ENCODE results near the gene DNASE2. TPM values are rescaled to one million over a fixed set of nuclear protein-coding genes. Genes with fewer than 3 reads are reported as not detected.
"Not testable (repeated sequence)": the region's sequence is repeated elsewhere in the genome, so short reads cannot be mapped to it uniquely, and the experiment has no call there.

Gene DNASE2
- polyA plus RNA-seq, 4 donors = 6.5 to 43.1 (median 9.3) TPM

GRCh38 chr19:12890787-12891552 lies 9.7 kb upstream of the DNASE2 start, which contains the start of gene GCDH:
GCDH (plus strand) TSS chr19:12891160; CDS start chr19:12891305, 145 bp downstream.
- peak within 1 kb of the TSS in 2 of 3 donors; percentile 56 to 86 for H3K27ac ChIP-seq (ENCODE audit: low read depth in 1 of 3, low read length in 2 of 3)
- H3K27me3 ChIP-seq (ENCODE audit: control insufficient read depth in 3 of 3, insufficient read depth in 3 of 3, low read length in 3 of 3) = peaks cover 0 to 18% (median 0%) of the 10 kb centered on the region in 3 donors
- peak within 1 kb of the TSS; percentile 72 to 89 (median 77) for H3K4me3 ChIP-seq (ENCODE audit: low read depth in 1 of 3, low read length in 3 of 3)
- FAIRE-seq (peak; percentile 75), DNase-seq (peak; percentile 98 to 100)
- WGBS, 3 donors = 0 to 1% (median 0%) methylated on average over 49 of the region's 49 CpGs
- peaks cover 0 to 22% (median 0%) of the 10 kb centered on the region in 3 donors for H3K36me3 ChIP-seq (ENCODE audit: control insufficient read depth in 3 of 3, insufficient read depth in 2 of 3, low read depth in 1 of 3, low read length in 3 of 3)
- no peaks in the 10 kb centered on the region for H3K9me3 ChIP-seq (ENCODE audit: control insufficient read depth in 2 of 2, insufficient read depth in 1 of 2, low read depth in 1 of 2, low read length in 1 of 2)
- H3K4me1 ChIP-seq (ENCODE audit: control insufficient read depth in 3 of 3, insufficient read depth in 2 of 3, low read depth in 1 of 3, low read length in 2 of 3) = peaks cover 0 to 6% (median 3%) of the 10 kb centered on the region in 3 donors

DNA sequence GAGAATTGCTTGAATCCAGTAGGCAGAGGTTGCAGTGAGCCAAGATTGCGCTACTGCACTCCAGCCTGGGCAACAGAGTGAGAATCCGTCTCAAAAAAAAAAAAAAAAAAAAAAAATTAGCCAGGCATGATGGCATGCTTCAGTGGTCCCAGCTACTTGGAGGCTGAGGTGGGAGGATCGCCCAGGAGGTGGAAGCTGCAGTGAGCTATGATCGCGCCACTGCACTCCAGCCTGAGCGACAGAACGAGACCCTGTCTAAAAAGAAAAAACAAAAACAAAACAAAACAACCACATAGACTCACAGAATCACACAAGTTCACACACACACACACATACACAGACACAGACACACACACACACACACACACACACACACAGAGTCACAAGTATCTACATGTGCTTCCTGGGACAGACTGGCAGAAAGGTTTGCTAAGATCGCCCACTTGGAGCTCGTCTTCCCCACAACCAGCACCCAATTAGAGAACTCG lies 9.1 kb upstream of the DNASE2 start:
- peaks cover 0 to 19% (median 0%) of the 10 kb centered on the region in 3 donors for H3K36me3 ChIP-seq (ENCODE audit: control insufficient read depth in 3 of 3, insufficient read depth in 2 of 3, low read depth in 1 of 3, low read length in 3 of 3)
- H3K9me3 ChIP-seq (ENCODE audit: control insufficient read depth in 2 of 2, insufficient read depth in 1 of 2, low read depth in 1 of 2, low read length in 1 of 2); FAIRE-seq; H3K4me1 ChIP-seq (ENCODE audit: control insufficient read depth in 3 of 3, insufficient read depth in 2 of 3, low read depth in 1 of 3, low read length in 2 of 3); DNase-seq: not testable (repeated sequence)
- WGBS, 3 donors = 26 to 37% (median 30%) methylated on average over 10 of the region's 10 CpGs
- H3K27ac ChIP-seq (ENCODE audit: low read depth in 1 of 3, low read length in 2 of 3) = peak overlapping the region in 1 of 3 donors; percentile 83
- peak overlapping the region in 1 of 3 donors; percentile 89 for H3K4me3 ChIP-seq (ENCODE audit: low read depth in 1 of 3, low read length in 3 of 3)
- H3K27me3 ChIP-seq (ENCODE audit: control insufficient read depth in 3 of 3, insufficient read depth in 3 of 3, low read length in 3 of 3) = peaks cover 0 to 22% (median 0%) of the 10 kb centered on the region in 3 donors

GRCh38 chr19:12888006-12888603 lies 6.9 kb upstream of the DNASE2 start:
- Histone ChIP-seq H3K9me3 (ENCODE audit: control insufficient read depth in 2 of 2, insufficient read depth in 1 of 2, low read depth in 1 of 2, low read length in 1 of 2) (peaks cover 0 to 21% of the 10 kb centered on the region in 2 donors), H3K27ac (ENCODE audit: low read depth in 1 of 3, low read length in 2 of 3) (no peak overlapping the region), H3K36me3 (ENCODE audit: control insufficient read depth in 3 of 3, insufficient read depth in 2 of 3, low read depth in 1 of 3, low read length in 3 of 3) (peaks cover 0 to under 1% (median 0%) of the 10 kb centered on the region in 3 donors), H3K4me1 (ENCODE audit: control insufficient read depth in 3 of 3, insufficient read depth in 2 of 3, low read depth in 1 of 3, low read length in 2 of 3) (peaks cover 0 to 16% (median 3%) of the 10 kb centered on the region in 3 donors), H3K27me3 (ENCODE audit: control insufficient read depth in 3 of 3, insufficient read depth in 3 of 3, low read length in 3 of 3) (peaks cover 0 to 43% (median 4%) of the 10 kb centered on the region in 3 donors), H3K4me3 (ENCODE audit: low read depth in 1 of 3, low read length in 3 of 3) (no peak overlapping the region)
- WGBS, 3 donors = 67 to 75% (median 71%) methylated on average over 5 of the region's 5 CpGs
- FAIRE-seq (no peak), DNase-seq (no peak)

DNA sequence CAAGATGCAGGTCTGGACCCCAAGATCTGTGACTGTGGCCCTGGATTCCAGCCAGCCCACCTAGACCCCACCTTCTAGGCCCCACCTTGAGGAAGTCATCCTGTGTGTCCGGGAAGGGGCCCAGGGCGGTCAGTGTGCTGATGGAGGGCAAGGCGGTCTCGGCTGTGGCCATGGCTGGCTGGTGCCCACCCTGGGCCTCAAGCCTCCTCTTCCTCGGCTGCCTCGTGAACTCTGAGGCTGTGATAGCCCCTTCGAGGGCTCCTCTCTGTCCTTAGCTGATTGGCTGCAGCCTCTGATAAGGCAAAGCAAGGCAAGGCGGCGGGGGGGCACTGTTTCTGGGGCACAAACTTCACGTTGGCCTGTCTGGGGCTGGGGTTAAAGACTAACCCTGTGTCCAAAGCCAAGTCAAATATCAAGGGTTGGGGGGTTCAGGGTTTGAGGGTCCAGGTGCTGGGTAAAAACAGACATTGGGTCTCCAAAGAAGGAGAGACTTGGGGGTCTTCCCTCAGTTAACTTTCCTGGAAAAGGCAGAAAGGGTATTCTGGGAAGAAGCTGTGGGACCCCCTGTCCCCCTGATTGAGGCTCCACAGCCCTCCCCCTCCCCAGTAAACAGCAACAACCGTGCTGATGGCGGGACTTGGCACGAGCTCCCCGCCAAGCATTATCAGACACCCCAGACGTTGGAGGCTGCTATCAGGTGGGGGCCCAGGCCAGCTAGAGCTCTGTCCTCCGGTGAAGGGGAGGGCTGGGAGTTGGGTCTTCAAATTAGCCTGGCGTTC lies 5.9 kb upstream of the DNASE2 start, which contains the start of gene KLF1:
KLF1 (minus strand) TSS at position 233 of the 779 bp plus-strand sequence; CDS start at position 172, 61 bp downstream.
- H3K27me3 ChIP-seq (ENCODE audit: control insufficient read depth in 3 of 3, insufficient read depth in 3 of 3, low read length in 3 of 3) = peaks cover 0 to 46% (median 4%) of the 10 kb centered on the region in 3 donors
- no peaks in the 10 kb centered on the region for H3K36me3 ChIP-seq (ENCODE audit: control insufficient read depth in 3 of 3, insufficient read depth in 2 of 3, low read depth in 1 of 3, low read length in 3 of 3)
- FAIRE-seq (no peak), DNase-seq (no peak)
- H3K4me3 ChIP-seq (ENCODE audit: low read depth in 1 of 3, low read length in 3 of 3) = peak within 1 kb of the TSS in 1 of 3 donors; percentile 54
- H3K9me3 ChIP-seq (ENCODE audit: control insufficient read depth in 2 of 2, insufficient read depth in 1 of 2, low read depth in 1 of 2, low read length in 1 of 2) = peaks cover 0 to 28% of the 10 kb centered on the region in 2 donors
- H3K27ac ChIP-seq (ENCODE audit: low read depth in 1 of 3, low read length in 2 of 3) = peak within 1 kb of the TSS in 1 of 3 donors; percentile 59
- 58 to 75% (median 68%) methylated on average over 17 of the region's 17 CpGs for WGBS, 3 donors
- peaks cover 0 to 16% (median 3%) of the 10 kb centered on the region in 3 donors for H3K4me1 ChIP-seq (ENCODE audit: control insufficient read depth in 3 of 3, insufficient read depth in 2 of 3, low read depth in 1 of 3, low read length in 2 of 3)

- no peak for FAIRE-seq
- no peak for DNase-seq
- Histone ChIP-seq H3K36me3 (ENCODE audit: control insufficient read depth in 3 of 3, insufficient read depth in 2 of 3, low read depth in 1 of 3, low read length in 3 of 3) (no peaks in the 10 kb centered on the region), H3K27ac (ENCODE audit: low read depth in 1 of 3, low read length in 2 of 3) (no peak overlapping the region), H3K4me1 (ENCODE audit: control insufficient read depth in 3 of 3, insufficient read depth in 2 of 3, low read depth in 1 of 3, low read length in 2 of 3) (peaks cover 0 to 16% (median 0%) of the 10 kb centered on the region in 3 donors), H3K27me3 (ENCODE audit: control insufficient read depth in 3 of 3, insufficient read depth in 3 of 3, low read length in 3 of 3) (peaks cover 0 to 50% (median 4%) of the 10 kb centered on the region in 3 donors), H3K9me3 (ENCODE audit: control insufficient read depth in 2 of 2, insufficient read depth in 1 of 2, low read depth in 1 of 2, low read length in 1 of 2) (peaks cover 0 to 32% of the 10 kb centered on the region in 2 donors), H3K4me3 (ENCODE audit: low read depth in 1 of 3, low read length in 3 of 3) (no peak overlapping the region)
- 63 to 76% (median 64%) methylated on average over 5 of the region's 5 CpGs for WGBS, 3 donors
Measured at GRCh38 chr19:12886651-12886968, 5.4 kb upstream of the DNASE2 start.

DNA sequence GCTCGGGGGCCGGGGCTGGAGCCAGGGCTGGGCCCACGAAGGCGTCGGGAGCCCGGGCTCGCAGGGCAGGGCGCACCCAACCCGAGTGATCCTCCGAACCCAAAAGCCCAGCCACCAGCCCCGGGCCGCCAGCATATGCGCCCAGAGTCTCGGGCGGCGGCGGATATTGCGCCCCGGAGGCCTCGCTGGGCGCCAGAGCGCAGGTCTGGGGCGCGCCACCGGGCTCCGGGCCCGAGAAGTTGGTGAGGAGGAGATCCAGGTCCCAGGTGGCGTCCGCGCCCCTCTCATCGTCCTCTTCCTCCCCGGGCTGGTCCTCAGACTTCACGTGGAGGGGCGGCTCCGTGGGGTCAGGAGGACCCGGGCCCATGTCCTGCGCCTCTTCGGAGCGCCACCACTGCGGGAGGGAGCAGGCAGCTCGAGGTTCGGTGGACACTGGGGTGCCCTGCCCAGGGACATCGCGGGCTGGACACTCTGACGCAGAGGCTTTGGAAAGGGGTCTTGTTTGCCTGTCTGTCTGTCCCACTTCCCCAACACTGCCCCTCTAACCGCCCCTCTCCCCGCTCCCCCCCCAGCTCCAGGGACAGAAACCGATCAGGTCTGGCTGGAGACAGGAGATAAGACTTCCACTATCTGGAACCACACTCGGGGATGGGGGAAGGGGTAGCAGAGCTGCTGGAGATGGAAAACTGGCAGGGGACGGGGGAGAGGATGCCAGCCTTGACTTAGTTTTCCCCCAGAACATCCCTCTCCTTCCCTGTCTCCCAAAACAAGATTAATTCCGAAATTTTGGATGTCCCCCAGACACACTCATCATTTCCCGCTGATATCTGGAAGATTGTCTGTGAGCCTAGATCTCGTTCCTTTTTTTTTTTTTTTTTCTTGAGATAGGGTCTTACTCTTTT lies 4.8 kb upstream of the DNASE2 start:
- FAIRE-seq (no peak), DNase-seq (peak in 1 of 2 donors; percentile 39)
- Histone ChIP-seq H3K36me3 (ENCODE audit: control insufficient read depth in 3 of 3, insufficient read depth in 2 of 3, low read depth in 1 of 3, low read length in 3 of 3) (no peaks in the 10 kb centered on the region), H3K27ac (ENCODE audit: low read depth in 1 of 3, low read length in 2 of 3) (peak overlapping the region in 1 of 3 donors; percentile 59), H3K9me3 (ENCODE audit: control insufficient read depth in 2 of 2, insufficient read depth in 1 of 2, low read depth in 1 of 2, low read length in 1 of 2) (peaks cover 0 to 32% of the 10 kb centered on the region in 2 donors), H3K4me3 (ENCODE audit: low read depth in 1 of 3, low read length in 3 of 3) (peak overlapping the region in 2 of 3 donors; percentile 30 to 54), H3K4me1 (ENCODE audit: control insufficient read depth in 3 of 3, insufficient read depth in 2 of 3, low read depth in 1 of 3, low read length in 2 of 3) (peaks cover 0 to 17% (median 0%) of the 10 kb centered on the region in 3 donors), H3K27me3 (ENCODE audit: control insufficient read depth in 3 of 3, insufficient read depth in 3 of 3, low read length in 3 of 3) (peaks cover 0 to 56% (median 4%) of the 10 kb centered on the region in 3 donors)
- 5 to 11% (median 7%) methylated on average over 41 to 53 of the region's 53 CpGs for WGBS, 3 donors

DNA sequence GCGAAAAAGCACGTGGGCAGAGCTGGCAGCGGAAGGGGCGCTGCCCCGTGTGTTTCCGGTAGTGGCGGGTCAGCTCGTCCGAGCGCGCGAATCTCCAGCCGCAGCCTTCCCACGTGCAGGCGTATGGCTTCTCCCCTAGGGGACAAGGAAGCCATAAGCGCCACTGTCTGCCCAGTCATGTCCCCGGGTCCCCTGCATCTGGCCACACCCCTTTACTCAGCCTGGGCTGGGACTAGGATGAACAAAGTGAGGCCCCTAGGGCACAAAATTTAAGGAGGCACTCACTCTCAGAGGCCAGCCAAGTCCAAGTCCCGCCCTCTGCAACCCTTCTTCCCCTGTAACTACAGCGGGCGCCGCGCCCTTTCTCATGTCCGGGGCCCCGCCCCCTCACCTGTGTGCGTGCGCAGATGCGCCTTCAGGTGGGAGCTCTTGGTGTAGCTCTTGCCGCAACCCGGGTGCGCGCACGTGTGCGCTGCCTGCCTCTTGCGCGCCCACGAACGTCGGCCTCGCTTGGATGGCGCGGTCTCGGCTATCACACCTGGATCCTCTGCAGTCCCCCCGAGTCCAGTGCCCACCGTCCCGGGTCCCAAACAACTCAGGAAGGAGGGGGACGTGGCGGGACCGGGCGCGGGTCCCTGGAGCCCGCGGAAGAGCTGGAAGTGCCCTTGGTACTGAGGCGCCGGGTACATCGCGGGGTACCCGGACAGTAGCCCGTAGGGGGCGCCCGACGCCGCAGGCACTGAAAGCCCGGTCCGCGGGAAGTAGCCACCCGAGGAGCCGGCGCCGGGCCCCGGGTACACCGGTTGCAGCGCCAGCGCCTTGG lies 3.9 kb upstream of the DNASE2 start:
- H3K4me3 ChIP-seq (ENCODE audit: low read depth in 1 of 3, low read length in 3 of 3) = peak overlapping the region; percentile 27 to 54 (median 30)
- H3K27me3 ChIP-seq (ENCODE audit: control insufficient read depth in 3 of 3, insufficient read depth in 3 of 3, low read length in 3 of 3) = peaks cover 0 to 61% (median 4%) of the 10 kb centered on the region in 3 donors
- DNase-seq (peak; percentile 88 to 93), FAIRE-seq (no peak)
- peak overlapping the region in 1 of 3 donors; percentile 80 for H3K27ac ChIP-seq (ENCODE audit: low read depth in 1 of 3, low read length in 2 of 3)
- WGBS, 3 donors = 2 to 9% (median 4%) methylated on average over 68 to 73 of the region's 73 CpGs
- no peaks in the 10 kb centered on the region for H3K36me3 ChIP-seq (ENCODE audit: control insufficient read depth in 3 of 3, insufficient read depth in 2 of 3, low read depth in 1 of 3, low read length in 3 of 3)
- H3K4me1 ChIP-seq (ENCODE audit: control insufficient read depth in 3 of 3, insufficient read depth in 2 of 3, low read depth in 1 of 3, low read length in 2 of 3) = peaks cover 0 to 18% (median 4%) of the 10 kb centered on the region in 3 donors
- peaks cover 0 to 32% of the 10 kb centered on the region in 2 donors for H3K9me3 ChIP-seq (ENCODE audit: control insufficient read depth in 2 of 2, insufficient read depth in 1 of 2, low read depth in 1 of 2, low read length in 1 of 2)
